Stimulated activated CD8-positive, alpha-beta memory T cell treated with anti-CD3 and anti-CD28 coated beads, Interleukin-12 subunit alpha, Interleukin-12 subunit beta, amount 100 ng/mL, for 24 hours (primary cell): ENCODE data around the gene ZNF710.
A peak's percentile ranks its signal among the peaks of the same experiment; 100 is the strongest.

Experiments
- DNase-seq: peaks from one replicate; pipeline ENCODE4 v3.0.0-alpha.2; 2020; ENCODE audit errors: extremely low read depth

The ZNF710 gene

GRCh38 chr15:90079619-90080457, 78.7 kb downstream of the ZNF710 start:
- DNase-seq, result no peak

- no peak for DNase-seq
Measured at GRCh38 chr15:90080458-90080755, 79.3 kb downstream of the ZNF710 start.

GRCh38 chr15:90080818-90081393, 79.8 kb downstream of the ZNF710 start:
- no peak for DNase-seq

GRCh38 chr15:90082140-90082715, 81.1 kb downstream of the ZNF710 start:
- no peak for DNase-seq

GRCh38 chr15:90083419-90083818, 82.3 kb downstream of the ZNF710 start:
- DNase-seq, result no peak

- DNase-seq, result no peak
Measured at GRCh38 chr15:90083954-90084607, 83.0 kb downstream of the ZNF710 start.

- no peak for DNase-seq
Measured at GRCh38 chr15:90084876-90085423, 83.8 kb downstream of the ZNF710 start.

- no peak for DNase-seq
Measured at GRCh38 chr15:90085565-90085964, 84.4 kb downstream of the ZNF710 start.

GRCh38 chr15:90086868-90087268, 85.7 kb downstream of the ZNF710 start:
- DNase-seq, result no peak

- DNase-seq, result no peak
Measured at GRCh38 chr15:90087454-90088154, 86.5 kb downstream of the ZNF710 start.

- no peak for DNase-seq
Measured at GRCh38 chr15:90090226-90090848, 89.2 kb downstream of the ZNF710 start.

- DNase-seq, result no peak
Measured at GRCh38 chr15:90091156-90091931, 90.2 kb downstream of the ZNF710 start.

GRCh38 chr15:90095521-90095959, 94.4 kb downstream of the ZNF710 start:
- DNase-seq, result no peak

GRCh38 chr15:90097475-90097874, 96.4 kb downstream of the ZNF710 start:
- peak; percentile 34 for DNase-seq

GRCh38 chr15:90099072-90099867, 98.1 kb downstream of the ZNF710 start:
- DNase-seq, result no peak

- no peak for DNase-seq
Measured at GRCh38 chr15:90099868-90100831, 99.0 kb downstream of the ZNF710 start.

GRCh38 chr15:90101130-90101968, 100.2 kb downstream of the ZNF710 start:
- no peak for DNase-seq
